Endothelial cell of umbilical vein (primary cell): ENCODE measurements around the gene NT5DC1. TPM values are rescaled to one million over a fixed set of nuclear protein-coding genes. Genes with fewer than 3 reads are reported as not detected.

ENCODE experiments used
- BruUV-seq: library from RNA; stranded (reverse); fragments of 400-500 nt; replicated peaks from 2 replicates; lab custom pipeline; 2021; lab: Mats Ljungman, UMichigan
- CTCF ChIA-PET: fragments of 300-600, 350-600 bp; sonication (Branson Sonifier 250); formaldehyde crosslinking; loops from one replicate; lab custom pipeline; 2021; ENCODE audit warnings: antibody characterized with exemption, inconsistent platforms; lab: Charles Lee
- POLR2A ChIA-PET: fragments of 300-600, 350-600 bp; sonication (Branson Sonifier 250); formaldehyde crosslinking; loops from one replicate; lab custom pipeline; 2021; ENCODE audit warnings: antibody characterized with exemption, inconsistent platforms; lab: Charles Lee
- DNase-seq: peaks from one replicate; pipeline ENCODE4 v3.0.0-alpha.2; 2011; ENCODE audit warnings: low read depth, low spot score
- FAIRE-seq: peaks from 2 replicates; lab custom pipeline; 2011; peaks lifted over from hg19 to GRCh38; lab: Jason Lieb, UNC
- H2AFZ ChIP-seq: 2 replicates; pipeline ENCODE4 v1.6.0; 2012; ENCODE audit warnings: low read depth, low read length, control low read depth, inconsistent platforms
- H3K27ac ChIP-seq: 2 replicates; pipeline ENCODE4 v1.5.1; 2011; ENCODE audit warnings: low read depth, mild to moderate bottlenecking, control low read depth, low read length, moderate library complexity; ENCODE audit not compliant: insufficient read depth
- H3K27me3 ChIP-seq, 2 experiments: 2 replicates each; pipeline versions ENCODE4 v1.6.0 to v1.6.1; 2011; ENCODE audit warnings: low read length in 2 of 2, mixed read lengths in 1 of 2; ENCODE audit not compliant: control insufficient read depth in 2 of 2, insufficient read depth in 2 of 2
- H3K36me3 ChIP-seq, 2 experiments: 2 replicates in 1 of 2; 3 replicates in 1 of 2; pipeline ENCODE4 v1.5.1; 2011; ENCODE audit warnings: low read length in 2 of 2, mild to moderate bottlenecking in 1 of 2, moderate library complexity in 1 of 2; ENCODE audit not compliant: control insufficient read depth in 2 of 2, insufficient read depth in 2 of 2; ENCODE audit errors: extremely low read depth in 1 of 2
- H3K4me1 ChIP-seq: 3 replicates; pipeline ENCODE4 v1.5.1; 2011; ENCODE audit warnings: mild to moderate bottlenecking, low read length; ENCODE audit not compliant: control insufficient read depth, insufficient read depth; ENCODE audit errors: extremely low read depth
- H3K4me2 ChIP-seq: 2 replicates; pipeline ENCODE4 v1.6.1; 2011; ENCODE audit warnings: low read length, control low read depth, mixed read lengths; ENCODE audit not compliant: insufficient read depth
- H3K4me3 ChIP-seq, 3 experiments: fragments of 200-600 bp in 1 of 3; sonication (generic), shearing (Covaris generic) in 1 of 3; replicated peaks in 1 of 3; 2 replicates each; pipeline ENCODE4 v1.5.1; 2011 to 2016; ENCODE audit warnings: control low read depth in 3 of 3, low read length in 3 of 3, mild to moderate bottlenecking in 2 of 3, inconsistent platforms in 1 of 3, low read depth in 1 of 3, moderate library complexity in 1 of 3; ENCODE audit not compliant: insufficient read depth in 1 of 3
- H3K79me2 ChIP-seq: 2 replicates; pipeline ENCODE4 v1.6.0; 2012; ENCODE audit warnings: low read length, inconsistent platforms; ENCODE audit not compliant: control insufficient read depth, insufficient read depth
- H3K9ac ChIP-seq: replicated peaks from 2 replicates; pipeline ENCODE3; 2011; ENCODE audit warnings: low read length, control low read depth; ENCODE audit not compliant: insufficient read depth; ENCODE audit errors: extremely low read depth
- H3K9me1 ChIP-seq: replicated peaks from 3 replicates; pipeline ENCODE4 v1.6.0; 2011; ENCODE audit warnings: mild to moderate bottlenecking, low read length; ENCODE audit not compliant: control insufficient read depth, insufficient read depth; ENCODE audit errors: extremely low read depth
- H3K9me3 ChIP-seq: replicated peaks from 2 replicates; pipeline ENCODE4 v1.5.1; 2012; ENCODE audit warnings: low read length, inconsistent platforms; ENCODE audit not compliant: control insufficient read depth, insufficient read depth
- H4K20me1 ChIP-seq: replicated peaks from 2 replicates; pipeline ENCODE3; 2011; ENCODE audit warnings: mild to moderate bottlenecking, low read length; ENCODE audit not compliant: control insufficient read depth, insufficient read depth; ENCODE audit errors: extremely low read depth
- EZH2 ChIP-seq: IDR thresholded peaks from 2 replicates; pipeline ENCODE4 v1.6.1; 2012; ENCODE audit warnings: borderline replicate concordance, low read depth, mild to moderate bottlenecking, moderate library complexity, low read length, inconsistent platforms; ENCODE audit not compliant: severe bottlenecking
- GATA2 ChIP-seq: IDR thresholded peaks from 2 replicates; pipeline ENCODE4 v1.7.0; 2011; ENCODE audit warnings: low read depth, mild to moderate bottlenecking, moderate library complexity, mixed read lengths, low read length; ENCODE audit not compliant: insufficient read length, insufficient read depth
- JUN ChIP-seq: IDR thresholded peaks from 2 replicates; pipeline ENCODE4 v1.6.1; 2011; ENCODE audit warnings: borderline replicate concordance, low read depth; ENCODE audit not compliant: insufficient read length, insufficient read depth
- POLR2A ChIP-seq: IDR thresholded peaks from 2 replicates; pipeline ENCODE4 v1.6.1; 2012; ENCODE audit warnings: low read depth, mild to moderate bottlenecking, control low read depth, low read length
- POLR2AphosphoS5 ChIP-seq: IDR thresholded peaks from 2 replicates; pipeline ENCODE4 v1.6.1; 2012; ENCODE audit warnings: low read depth, mild to moderate bottlenecking, control low read depth, low read length, moderate library complexity; ENCODE audit not compliant: insufficient read depth
- dilution Hi-C: fragments of 300-500 bp; cut with MboI; formaldehyde crosslinking; loops from one replicate; pipeline ENCODE4 v1.15.0; 2019; ENCODE audit warnings: low sequenced_read_pairs; ENCODE audit not compliant: extremely low pct_ligation_motif_present
- intact Hi-C: fragments of 100-400 bp; cut with micrococcal nuclease; formaldehyde crosslinking; loops from one replicate; pipeline ENCODE4 v1.10.0; 2022
- polyA plus RNA-seq, 4 experiments: library from polyadenylated mRNA; depleted of rRNA in 3 of 4; stranded (reverse) in 3 of 4; unstranded in 1 of 4; fragments of >200 nt; gene quantifications; 2 replicates each; pipeline versions ENCODE4 v1.2.1 to v1.2.3, GENCODE V29; 2011 to 2012; ENCODE audit warnings: missing spikeins in 1 of 4
- total RNA-seq: library from RNA; stranded (reverse); gene quantifications from 2 replicates; pipeline ENCODE4 v1.2.3, GENCODE V29; 2021
- TF ChIP-seq, protein P1 (sequence below): IDR thresholded peaks from 2 replicates; pipeline ENCODE4 v1.6.1; 2011; ENCODE audit not compliant: insufficient read depth, insufficient read length
- TF ChIP-seq, protein P2 (sequence below), 2 donors: IDR thresholded peaks; 1 replicate in 1 of 2; 2 replicates in 1 of 2; pipeline ENCODE4 v1.5.1; 2011; ENCODE audit warnings: low read length in 2 of 2, mild to moderate bottlenecking in 2 of 2, moderate library complexity in 2 of 2, control low read depth in 1 of 2, inconsistent platforms in 1 of 2, low read depth in 1 of 2; ENCODE audit not compliant: insufficient read depth in 1 of 2; ENCODE audit errors: extremely low read depth in 1 of 2

NT5DC1 gene
- total and polyA plus RNA-seq, 2 donors (not counting 3 experiments of a cell fraction or from before 2014, with no cell fraction given): 11.3 to 24.3 TPM

DNA sequence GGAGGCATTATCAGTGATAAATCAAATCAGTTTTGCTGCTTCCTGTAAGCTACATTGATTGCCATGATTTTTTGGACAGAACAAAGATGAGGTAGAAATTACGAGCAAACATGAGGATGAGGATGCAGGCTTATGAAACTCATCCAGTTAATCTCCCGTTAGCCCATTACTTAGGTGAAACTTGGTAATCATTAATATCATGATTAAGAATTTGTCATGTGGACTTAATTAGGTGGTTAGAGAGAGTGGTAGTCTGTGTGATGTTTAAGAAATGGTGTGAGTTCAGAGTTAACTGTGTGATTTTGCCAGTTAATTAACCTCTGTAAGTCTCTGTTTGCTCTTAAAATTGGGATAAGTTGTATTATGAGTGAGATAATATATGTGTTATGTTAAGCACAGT lies 91.2 kb downstream of the NT5DC1 start:
- no peak overlapping the region for H3K27ac ChIP-seq
- H3K9ac ChIP-seq: no peak overlapping the region
- intact Hi-C loops: no loop called here
- TF ChIP-seq, protein P1, sequence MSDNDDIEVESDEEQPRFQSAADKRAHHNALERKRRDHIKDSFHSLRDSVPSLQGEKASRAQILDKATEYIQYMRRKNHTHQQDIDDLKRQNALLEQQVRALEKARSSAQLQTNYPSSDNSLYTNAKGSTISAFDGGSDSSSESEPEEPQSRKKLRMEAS: no peak
- TF ChIP-seq, protein P2, sequence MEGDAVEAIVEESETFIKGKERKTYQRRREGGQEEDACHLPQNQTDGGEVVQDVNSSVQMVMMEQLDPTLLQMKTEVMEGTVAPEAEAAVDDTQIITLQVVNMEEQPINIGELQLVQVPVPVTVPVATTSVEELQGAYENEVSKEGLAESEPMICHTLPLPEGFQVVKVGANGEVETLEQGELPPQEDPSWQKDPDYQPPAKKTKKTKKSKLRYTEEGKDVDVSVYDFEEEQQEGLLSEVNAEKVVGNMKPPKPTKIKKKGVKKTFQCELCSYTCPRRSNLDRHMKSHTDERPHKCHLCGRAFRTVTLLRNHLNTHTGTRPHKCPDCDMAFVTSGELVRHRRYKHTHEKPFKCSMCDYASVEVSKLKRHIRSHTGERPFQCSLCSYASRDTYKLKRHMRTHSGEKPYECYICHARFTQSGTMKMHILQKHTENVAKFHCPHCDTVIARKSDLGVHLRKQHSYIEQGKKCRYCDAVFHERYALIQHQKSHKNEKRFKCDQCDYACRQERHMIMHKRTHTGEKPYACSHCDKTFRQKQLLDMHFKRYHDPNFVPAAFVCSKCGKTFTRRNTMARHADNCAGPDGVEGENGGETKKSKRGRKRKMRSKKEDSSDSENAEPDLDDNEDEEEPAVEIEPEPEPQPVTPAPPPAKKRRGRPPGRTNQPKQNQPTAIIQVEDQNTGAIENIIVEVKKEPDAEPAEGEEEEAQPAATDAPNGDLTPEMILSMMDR (IDR thresholded peaks at IDR 0.05; ENCODE audit: extremely low read depth in 1 of 2, insufficient read depth in 1 of 2, low read depth in 1 of 2, low read length in 2 of 2): no peak
- TF ChIP-seq POLR2AphosphoS5: no peak
- no peak for TF ChIP-seq GATA2
- no peak for TF ChIP-seq POLR2A
- no peak for TF ChIP-seq JUN
- TF ChIP-seq EZH2: no peak
- no peaks in the 10 kb centered on the region for H3K27me3 ChIP-seq
- dilution Hi-C loops: no loop called here
- no peaks in the 10 kb centered on the region for H3K79me2 ChIP-seq
- H3K4me2 ChIP-seq: no peak overlapping the region
- no peak for FAIRE-seq
- no peak for DNase-seq
- no peaks in the 10 kb centered on the region for H3K36me3 ChIP-seq
- ChIA-PET POLR2A (no interaction called here), CTCF (no interaction called here)
- H3K4me1 ChIP-seq: no peaks in the 10 kb centered on the region
- no peak overlapping the region for H2AFZ ChIP-seq
- H3K4me3 ChIP-seq: no peak overlapping the region
- H3K9me3 ChIP-seq: no peaks in the 10 kb centered on the region
- no TSS peak for BruUV-seq
- H3K9me1 ChIP-seq: no peaks in the 10 kb centered on the region
- H4K20me1 ChIP-seq: no peaks in the 10 kb centered on the region
